Measurements from ENCODE around the gene MAN1A1. TPM values are rescaled to one million over a fixed set of nuclear protein-coding genes. Genes with fewer than 3 reads are reported as not detected.

Gene MAN1A1
- total and polyA plus RNA-seq, 10 donors: 6.0 to 148 (median 93.5) TPM

DNA sequence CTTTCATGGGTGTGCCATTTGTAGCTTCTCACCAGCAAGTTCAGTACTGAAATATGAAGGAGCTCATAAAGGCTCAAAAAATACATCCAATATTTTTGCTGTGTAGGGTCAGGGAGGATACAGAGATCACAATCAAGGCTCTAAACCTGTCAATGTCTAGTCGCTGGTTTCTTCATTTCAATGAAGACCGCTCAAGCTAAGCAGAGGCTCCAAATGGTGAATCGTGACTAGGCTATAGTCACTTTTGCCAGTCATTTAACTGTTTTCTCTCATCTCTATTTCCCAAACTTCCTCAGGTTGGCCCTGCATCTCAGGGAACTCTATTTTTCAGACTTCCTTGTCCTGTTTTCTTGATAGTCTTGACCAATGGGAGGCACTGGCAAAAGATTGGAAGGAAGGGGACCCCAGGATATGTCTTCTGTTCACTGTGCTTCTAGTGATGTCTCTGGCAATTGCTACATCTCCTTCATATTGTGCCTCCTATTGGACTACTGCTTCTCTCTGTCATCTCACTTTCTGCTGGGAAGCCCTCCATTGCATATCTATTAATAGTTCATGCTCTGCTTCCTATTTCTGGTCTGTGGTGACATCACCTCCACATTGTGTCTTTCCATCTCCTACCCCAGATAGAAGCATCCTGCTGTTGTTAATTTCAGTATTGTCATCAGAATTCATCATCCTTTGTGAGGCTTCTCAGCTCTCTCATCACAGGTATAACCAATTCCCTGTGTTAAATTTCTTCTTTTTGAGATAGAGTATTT is 183.4 kb downstream of the MAN1A1 start:
- TF ChIP-seq CTCF (IDR thresholded peaks at IDR 0.05 in 8 of 11, conservative IDR thresholded peaks at IDR 0.05 in 3 of 11) (no peak), POLR2A (IDR thresholded peaks at IDR 0.05) (no peak), POLR2AphosphoS5 (IDR thresholded peaks at IDR 0.05) (no peak)
- H3K36me3 ChIP-seq: no peaks in the 10 kb centered on the region
- WGBS, 5 donors: 88 to 99% (median 95%) methylated on average over 3 of the region's 3 CpGs
- no peaks in the 10 kb centered on the region for H3K9me3 ChIP-seq
- no peak overlapping the region for H3K27ac ChIP-seq
- H3K27me3 ChIP-seq (replicated peaks in 1 of 7): no peaks in the 10 kb centered on the region
- intact Hi-C loops (cut with DNase I; ENCODE audit: low total_unique reads): no loop called here
- H3K4me1 ChIP-seq: peaks cover 0 to 5% (median 0%) of the 10 kb centered on the region in 6 donors
- H3K4me3 ChIP-seq: no peak overlapping the region
- DNase-seq: no peak

DNA sequence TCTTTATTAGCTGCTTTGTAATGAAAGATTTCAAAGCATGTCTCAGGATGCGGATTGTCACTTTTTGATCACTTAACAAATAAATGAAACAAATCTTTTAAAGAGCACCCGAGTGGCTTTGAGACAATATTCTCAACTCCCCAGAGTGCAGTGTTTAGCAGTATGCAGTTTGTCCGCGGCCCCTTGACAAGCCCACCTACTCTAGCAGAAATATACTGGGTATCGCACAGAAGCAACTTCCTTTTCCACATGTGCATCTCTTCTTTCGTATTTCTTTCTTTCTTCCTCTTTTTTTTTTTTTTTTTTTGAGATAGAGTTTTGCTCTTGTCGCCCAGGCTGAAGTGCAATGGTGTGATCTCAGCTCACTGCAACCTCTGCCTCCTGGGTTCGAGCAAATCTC is 186.6 kb downstream of the MAN1A1 start:
- Histone ChIP-seq H3K9me3 (no peaks in the 10 kb centered on the region), H3K27ac (no peak overlapping the region), H3K4me3 (no peak overlapping the region), H3K4me1 (peaks cover 0 to 5% (median 0%) of the 10 kb centered on the region in 6 donors), H3K36me3 (no peaks in the 10 kb centered on the region), H3K27me3 (replicated peaks in 1 of 7) (no peaks in the 10 kb centered on the region)
- intact Hi-C loops (cut with DNase I; ENCODE audit: low total_unique reads): no loop called here
- no peak for TF ChIP-seq CTCF (IDR thresholded peaks at IDR 0.05 in 8 of 11, conservative IDR thresholded peaks at IDR 0.05 in 3 of 11)
- no peak for TF ChIP-seq POLR2AphosphoS5 (IDR thresholded peaks at IDR 0.05)
- no peak for TF ChIP-seq POLR2A (IDR thresholded peaks at IDR 0.05)
- 52 to 64% (median 61%) methylated on average over 8 of the region's 8 CpGs for WGBS, 5 donors
- DNase-seq: no peak

- WGBS, 5 donors: 62 to 69% (median 68%) methylated on average over 2 of the region's 2 CpGs
- no peak overlapping the region for H3K27ac ChIP-seq
- intact Hi-C loops (cut with DNase I; ENCODE audit: low total_unique reads): no loop called here
- no peak overlapping the region for H3K4me3 ChIP-seq
- H3K4me1 ChIP-seq: peaks cover 0 to 5% (median 0%) of the 10 kb centered on the region in 6 donors
- H3K27me3 ChIP-seq (replicated peaks in 1 of 7): no peaks in the 10 kb centered on the region
- no peaks in the 10 kb centered on the region for H3K36me3 ChIP-seq
- no peak for TF ChIP-seq POLR2AphosphoS5 (IDR thresholded peaks at IDR 0.05)
- TF ChIP-seq POLR2A (IDR thresholded peaks at IDR 0.05): no peak
- no peak for TF ChIP-seq CTCF (IDR thresholded peaks at IDR 0.05 in 8 of 11, conservative IDR thresholded peaks at IDR 0.05 in 3 of 11)
- no peaks in the 10 kb centered on the region for H3K9me3 ChIP-seq
- DNase-seq: no peak
These were observed 187.3 kb downstream of the MAN1A1 start for GRCh38 chr6:119162134-119162775.

DNA sequence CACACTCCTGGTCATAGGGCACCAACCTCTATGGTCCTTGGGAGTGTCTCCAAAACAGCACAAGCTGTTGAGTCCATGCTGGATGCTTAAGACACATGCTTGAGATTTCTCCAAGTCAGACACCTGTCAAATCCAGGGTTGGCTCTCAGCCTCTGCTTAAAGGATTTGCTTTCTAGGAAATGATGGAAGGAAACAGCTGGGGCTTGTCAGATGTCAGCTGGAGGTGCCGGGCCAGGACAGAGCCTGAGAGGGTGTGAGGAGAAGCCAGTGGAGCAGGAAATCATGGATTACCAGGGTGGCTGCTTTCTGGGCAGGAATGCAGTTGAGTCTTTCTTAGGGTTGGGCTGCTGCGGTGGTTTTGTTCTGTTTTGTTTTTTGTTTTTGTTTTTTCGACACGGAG is 188.1 kb downstream of the MAN1A1 start:
- Histone ChIP-seq H3K27me3 (replicated peaks in 1 of 7) (no peaks in the 10 kb centered on the region), H3K4me3 (no peak overlapping the region), H3K36me3 (no peaks in the 10 kb centered on the region), H3K9me3 (no peaks in the 10 kb centered on the region), H3K27ac (no peak overlapping the region), H3K4me1 (peaks cover 0 to 5% (median 0%) of the 10 kb centered on the region in 6 donors)
- 73 to 79% (median 76%) methylated on average over 4 of the region's 4 CpGs for WGBS, 5 donors
- intact Hi-C loops (cut with DNase I; ENCODE audit: low total_unique reads): no loop called here
- DNase-seq: no peak
- no peak for TF ChIP-seq POLR2A (IDR thresholded peaks at IDR 0.05)
- TF ChIP-seq CTCF (IDR thresholded peaks at IDR 0.05 in 8 of 11, conservative IDR thresholded peaks at IDR 0.05 in 3 of 11): no peak
- TF ChIP-seq POLR2AphosphoS5 (IDR thresholded peaks at IDR 0.05): no peak

Data from spleen (tissue), 11 donors.